ENCODE data around the gene TSPAN6. TPM values are rescaled to one million over a fixed set of nuclear protein-coding genes. Genes with fewer than 3 reads are reported as not detected.

The TSPAN6 gene
- total RNA-seq, 2 experiments from 2014 or later, result 0.36 to 0.43 TPM

DNA sequence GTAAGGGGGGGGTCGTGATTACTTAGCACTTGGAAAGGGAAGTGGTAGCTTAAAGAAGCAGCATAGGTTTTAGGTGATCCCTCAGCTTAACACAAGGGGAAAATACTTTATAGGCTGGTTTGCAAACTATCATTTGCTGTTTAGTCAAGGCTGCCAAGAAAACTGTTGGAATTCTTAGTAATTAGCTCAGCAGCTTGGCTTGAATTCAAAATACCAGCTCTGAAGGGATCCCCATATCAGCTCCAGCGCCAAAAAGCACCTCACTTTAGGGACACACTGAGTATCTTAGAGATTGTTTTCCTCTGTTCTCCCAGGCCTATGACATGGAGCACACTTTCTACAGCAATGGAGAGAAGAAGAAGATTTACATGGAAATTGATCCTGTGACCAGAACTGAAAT, 43.0 kb downstream of the TSPAN6 start:
- TF ChIP-seq, protein P1, sequence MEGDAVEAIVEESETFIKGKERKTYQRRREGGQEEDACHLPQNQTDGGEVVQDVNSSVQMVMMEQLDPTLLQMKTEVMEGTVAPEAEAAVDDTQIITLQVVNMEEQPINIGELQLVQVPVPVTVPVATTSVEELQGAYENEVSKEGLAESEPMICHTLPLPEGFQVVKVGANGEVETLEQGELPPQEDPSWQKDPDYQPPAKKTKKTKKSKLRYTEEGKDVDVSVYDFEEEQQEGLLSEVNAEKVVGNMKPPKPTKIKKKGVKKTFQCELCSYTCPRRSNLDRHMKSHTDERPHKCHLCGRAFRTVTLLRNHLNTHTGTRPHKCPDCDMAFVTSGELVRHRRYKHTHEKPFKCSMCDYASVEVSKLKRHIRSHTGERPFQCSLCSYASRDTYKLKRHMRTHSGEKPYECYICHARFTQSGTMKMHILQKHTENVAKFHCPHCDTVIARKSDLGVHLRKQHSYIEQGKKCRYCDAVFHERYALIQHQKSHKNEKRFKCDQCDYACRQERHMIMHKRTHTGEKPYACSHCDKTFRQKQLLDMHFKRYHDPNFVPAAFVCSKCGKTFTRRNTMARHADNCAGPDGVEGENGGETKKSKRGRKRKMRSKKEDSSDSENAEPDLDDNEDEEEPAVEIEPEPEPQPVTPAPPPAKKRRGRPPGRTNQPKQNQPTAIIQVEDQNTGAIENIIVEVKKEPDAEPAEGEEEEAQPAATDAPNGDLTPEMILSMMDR (IDR thresholded peaks at IDR 0.05), result no peak
- intact Hi-C loops (cut with micrococcal nuclease), result no loop called here
- ATAC-seq (no peak), DNase-seq (no peak)
- no peak overlapping the region for H3K27ac Mint-ChIP-seq
- no peak overlapping the region for H3K4me3 Mint-ChIP-seq
- H3K4me1 Mint-ChIP-seq (ENCODE audit: low read depth), result no peaks in the 10 kb centered on the region
- CTCF ChIA-PET, result interaction anchor here (1.3 kb wide), 1 partner anchor 82 kb away, joined by 3 read pairs; no protein-coding TSS in a partner anchor
- POLR2A ChIA-PET, result no interaction called here
- no peaks in the 10 kb centered on the region for H3K9me3 Mint-ChIP-seq
- H3K36me3 Mint-ChIP-seq (ENCODE audit: low read depth), result no peaks in the 10 kb centered on the region
- peaks cover 1% of the 10 kb centered on the region for H3K27me3 Mint-ChIP-seq

DNA sequence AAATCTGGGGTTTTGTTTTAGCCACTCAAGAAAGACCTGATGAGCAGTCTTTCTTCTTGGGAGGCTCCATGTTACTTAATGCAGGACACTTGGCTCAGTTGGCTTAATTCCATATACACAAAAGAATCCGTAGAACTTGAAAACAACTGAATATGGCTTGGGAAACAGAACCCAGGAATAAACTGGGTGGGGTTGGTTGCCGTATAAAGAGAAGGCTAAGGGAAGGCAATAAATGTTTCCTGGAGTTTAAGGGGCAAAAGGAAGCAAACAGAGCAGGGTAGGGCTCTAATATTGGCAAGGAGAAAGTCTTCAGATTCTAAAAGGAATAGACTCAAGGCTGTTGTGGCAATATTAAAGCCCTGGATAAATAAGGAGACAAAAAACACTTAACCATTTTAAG, 43.5 kb downstream of the TSPAN6 start:
- Mint-ChIP-seq H3K27ac (no peak overlapping the region), H3K36me3 (ENCODE audit: low read depth) (no peaks in the 10 kb centered on the region), H3K4me3 (no peak overlapping the region), H3K27me3 (peaks cover 2% of the 10 kb centered on the region), H3K4me1 (ENCODE audit: low read depth) (no peaks in the 10 kb centered on the region), H3K9me3 (no peaks in the 10 kb centered on the region)
- POLR2A ChIA-PET, result no interaction called here
- CTCF ChIA-PET, result interaction anchor here (1.3 kb wide), 1 partner anchor 81 kb away, joined by 3 read pairs; no protein-coding TSS in a partner anchor
- TF ChIP-seq, protein P1 (IDR thresholded peaks at IDR 0.05), result no peak
- intact Hi-C loops (cut with micrococcal nuclease), result no loop called here
- ATAC-seq, result no peak
- no peak for DNase-seq

DNA sequence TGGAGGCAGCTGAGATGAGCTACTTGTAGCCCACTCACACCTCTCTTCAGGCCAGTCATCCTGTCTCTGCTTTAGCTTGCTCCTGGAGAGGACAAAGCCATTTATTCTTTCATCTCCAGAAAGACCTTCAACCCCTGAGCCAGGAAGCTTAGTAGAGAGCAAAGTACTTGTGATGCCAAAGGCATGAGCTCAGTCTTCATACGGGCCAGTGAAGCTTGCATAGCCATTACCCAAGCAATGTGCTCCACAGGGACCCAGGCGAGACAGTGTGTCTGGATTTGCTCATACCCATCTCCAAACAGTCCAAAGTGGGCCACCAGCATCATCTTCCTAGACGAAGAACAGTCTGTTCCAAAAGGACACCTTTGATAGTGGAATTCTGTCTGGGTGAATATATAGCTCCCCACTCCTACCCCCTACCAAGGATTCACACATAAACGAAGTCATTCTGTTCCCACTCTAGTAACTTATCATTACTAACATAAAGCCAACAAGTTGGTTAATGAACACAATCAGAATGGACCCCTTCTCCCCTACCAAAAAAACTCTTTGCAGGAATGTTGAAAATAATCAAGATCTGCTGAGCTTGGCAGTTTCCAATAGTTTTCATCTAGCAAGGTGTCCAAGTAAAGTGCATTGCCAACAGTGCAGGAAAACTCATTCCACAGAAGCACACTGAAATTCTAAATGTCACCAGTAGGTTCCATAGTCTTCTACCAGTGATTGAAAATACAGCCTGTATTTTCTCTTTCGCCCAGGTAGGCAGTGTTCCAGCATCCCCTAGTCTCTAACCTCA, 45.2 kb downstream of the TSPAN6 start:
- H3K9me3 Mint-ChIP-seq, result no peaks in the 10 kb centered on the region

DNA sequence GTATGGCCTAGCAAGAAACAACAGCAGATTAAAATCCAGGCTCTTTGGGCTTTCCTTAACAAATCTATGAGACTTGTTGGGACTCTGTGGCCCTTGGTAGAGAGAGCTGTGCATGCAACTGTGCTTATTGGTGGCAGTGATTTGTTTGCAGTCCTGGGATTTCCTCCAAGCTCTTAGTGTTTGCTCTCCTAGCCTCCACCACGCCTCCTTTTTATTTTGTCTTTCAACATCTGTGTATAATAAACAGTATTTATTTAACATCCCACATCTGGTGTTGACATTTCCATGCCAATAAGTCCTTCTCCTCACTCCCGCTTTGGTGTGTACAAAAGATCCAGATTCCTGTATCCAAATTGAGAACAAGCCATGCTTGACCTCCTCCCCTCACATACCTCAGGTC, 48.7 kb downstream of the TSPAN6 start:
- H3K4me3 Mint-ChIP-seq, result no peak overlapping the region
- ChIA-PET CTCF (no interaction called here), POLR2A (no interaction called here)
- TF ChIP-seq, protein P1 (IDR thresholded peaks at IDR 0.05), result no peak
- no peaks in the 10 kb centered on the region for H3K4me1 Mint-ChIP-seq (ENCODE audit: low read depth)
- H3K27ac Mint-ChIP-seq, result no peak overlapping the region
- intact Hi-C loops (cut with micrococcal nuclease), result no loop called here
- ATAC-seq (no peak), DNase-seq (no peak)
- no peaks in the 10 kb centered on the region for H3K9me3 Mint-ChIP-seq
- H3K36me3 Mint-ChIP-seq (ENCODE audit: low read depth), result no peaks in the 10 kb centered on the region
- peaks cover 6% of the 10 kb centered on the region for H3K27me3 Mint-ChIP-seq

More for the DNA sequence above, 45.2 kb downstream of the TSPAN6 start:
- intact Hi-C loops (cut with micrococcal nuclease), result no loop called here
- DNase-seq (no peak), ATAC-seq (no peak)
- ChIA-PET CTCF (no interaction called here), POLR2A (no interaction called here)
- Mint-ChIP-seq H3K4me3 (no peak overlapping the region), H3K36me3 (ENCODE audit: low read depth) (no peaks in the 10 kb centered on the region), H3K27me3 (peaks cover 3% of the 10 kb centered on the region), H3K27ac (no peak overlapping the region), H3K4me1 (ENCODE audit: low read depth) (no peaks in the 10 kb centered on the region)
- TF ChIP-seq, protein P1 (IDR thresholded peaks at IDR 0.05), result no peak

DNA sequence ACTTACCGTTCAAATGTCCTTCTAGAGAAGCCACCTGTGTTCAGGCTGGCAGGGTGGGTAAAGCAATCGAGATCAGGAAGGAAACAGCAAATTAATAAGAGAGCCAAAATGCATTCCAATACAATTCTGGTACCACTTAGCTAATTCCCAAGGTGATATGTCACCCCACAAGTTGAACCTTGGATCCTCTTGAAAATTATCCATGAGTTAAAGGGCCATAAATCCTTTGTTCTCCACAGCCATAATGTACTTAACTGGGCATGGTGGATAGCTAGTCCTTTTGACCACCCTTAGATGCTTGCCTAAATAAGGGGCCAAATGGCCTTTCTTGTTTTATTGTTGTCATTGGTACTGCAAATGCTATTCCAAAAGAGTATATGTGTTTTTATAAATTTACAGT, 49.9 kb downstream of the TSPAN6 start:
- DNase-seq (no peak), ATAC-seq (no peak)
- Mint-ChIP-seq H3K4me3 (no peak overlapping the region), H3K9me3 (no peaks in the 10 kb centered on the region), H3K27me3 (peaks cover 6% of the 10 kb centered on the region), H3K36me3 (ENCODE audit: low read depth) (no peaks in the 10 kb centered on the region), H3K27ac (no peak overlapping the region), H3K4me1 (ENCODE audit: low read depth) (no peaks in the 10 kb centered on the region)
- intact Hi-C loops (cut with micrococcal nuclease), result no loop called here
- POLR2A ChIA-PET, result no interaction called here
- CTCF ChIA-PET, result no interaction called here
- TF ChIP-seq, protein P1 (IDR thresholded peaks at IDR 0.05), result no peak
